B cell (primary cell): ENCODE data around the gene ARPC2. TPM values are rescaled to one million over a fixed set of nuclear protein-coding genes. Genes with fewer than 3 reads are reported as not detected.

Source experiments
- ATAC-seq: fragments of 200-7000 bp; cut with Tn5 transposase; one replicate; pipeline ENCODE4 v1.10.0; 2021; ENCODE audit warnings: low read depth, mild to moderate bottlenecking, moderate number of reproducible peaks, moderate library complexity
- CTCF ChIA-PET: fragments of 350-600 bp; sonication (Branson Sonifier 250); formaldehyde crosslinking; loops from one replicate; lab custom pipeline; 2021; ENCODE audit warnings: antibody characterized with exemption, inconsistent platforms; lab: Charles Lee
- POLR2A ChIA-PET: fragments of 350-600 bp; sonication (Branson Sonifier 250); formaldehyde crosslinking; loops from one replicate; lab custom pipeline; 2021; ENCODE audit warnings: antibody characterized with exemption; lab: Charles Lee
- DNase-seq: peaks from one replicate; pipeline ENCODE4 v3.0.0; 2013
- H2AFZ ChIP-seq: 2 replicates; pipeline ENCODE4 v1.6.1; 2012; ENCODE audit warnings: mild to moderate bottlenecking, low read depth, low read length; ENCODE audit not compliant: insufficient read depth, poor library complexity, severe bottlenecking
- H3K27ac ChIP-seq, 2 donors: 1 replicate in 1 of 2; 2 replicates in 1 of 2; pipeline ENCODE4 v1.5.1; 2012 to 2013; ENCODE audit warnings: low read length in 2 of 2, mild to moderate bottlenecking in 2 of 2, moderate library complexity in 1 of 2
- H3K27me3 ChIP-seq, 4 experiments: fragments of 200-600 bp in 1 of 4; sonication (generic) in 1 of 4; replicated peaks in 1 of 4; 1 replicate in 2 of 4; 2 replicates in 2 of 4; pipeline versions ENCODE4 v1.6.1 to v1.7.0; 2013 to 2016; ENCODE audit warnings: low read length in 3 of 4, mild to moderate bottlenecking in 2 of 4, mixed read lengths in 1 of 4, moderate library complexity in 1 of 4; ENCODE audit not compliant: insufficient read depth in 4 of 4, control insufficient read depth in 3 of 4; ENCODE audit errors: control extremely low read depth in 1 of 4
- H3K36me3 ChIP-seq, 2 experiments: replicated peaks in 1 of 2; 1 replicate in 1 of 2; 2 replicates in 1 of 2; pipeline versions ENCODE4 v1.6.1 to v1.7.1; 2013; ENCODE audit warnings: low read length in 1 of 2; ENCODE audit not compliant: insufficient read depth in 2 of 2, control insufficient read depth in 1 of 2; ENCODE audit errors: control extremely low read depth in 1 of 2, extremely low read depth in 1 of 2
- H3K4me1 ChIP-seq, 2 donors: fragments of 200-600 bp in 1 of 2; sonication (generic) in 1 of 2; 1 replicate in 1 of 2; 2 replicates in 1 of 2; pipeline versions ENCODE4 v1.5.1 to v1.6.1; 2013 to 2017; ENCODE audit warnings: low read length in 2 of 2; ENCODE audit not compliant: control insufficient read depth in 2 of 2, insufficient read depth in 2 of 2
- H3K4me2 ChIP-seq: replicated peaks from 2 replicates; pipeline ENCODE3; 2012; ENCODE audit warnings: mild to moderate bottlenecking, low read depth, low read length; ENCODE audit not compliant: poor library complexity, severe bottlenecking
- H3K4me3 ChIP-seq, 5 experiments: fragments of 200-600 bp in 1 of 5; sonication (generic) in 1 of 5; 1 replicate in 3 of 5; 2 replicates in 2 of 5; pipeline versions ENCODE4 v1.5.1 to v1.7.0; 2011 to 2016; ENCODE audit warnings: low read length in 4 of 5, mild to moderate bottlenecking in 4 of 5, low read depth in 2 of 5, control low read depth in 1 of 5, moderate library complexity in 1 of 5; ENCODE audit not compliant: insufficient read depth in 1 of 5; ENCODE audit errors: control extremely low read depth in 1 of 5, extremely low read depth in 1 of 5
- H3K79me2 ChIP-seq: fragments of 200-600 bp; sonication (generic); one replicate; pipeline ENCODE4 v1.6.0; 2016; ENCODE audit warnings: low read length; ENCODE audit not compliant: control insufficient read depth, insufficient read depth
- H3K9ac ChIP-seq: fragments of 200-600 bp; sonication (generic); 2 replicates; pipeline ENCODE4 v1.6.1; 2017; ENCODE audit warnings: mild to moderate bottlenecking, low read length, moderate library complexity
- H3K9me3 ChIP-seq, 3 donors: one replicate each; pipeline versions ENCODE4 v1.6.1 to v1.7.1; 2013; ENCODE audit warnings: low read length in 2 of 3; ENCODE audit not compliant: control insufficient read depth in 2 of 3, insufficient read depth in 1 of 3; ENCODE audit errors: control extremely low read depth in 1 of 3
- H4K20me1 ChIP-seq: 2 replicates; pipeline ENCODE4 v1.6.0; 2012; ENCODE audit warnings: mild to moderate bottlenecking, low read length; ENCODE audit not compliant: insufficient read depth, control insufficient read depth, poor library complexity, severe bottlenecking
- H3K27ac Mint-ChIP-seq: one replicate; pipeline ENCODE4 v1.8.0; 2021; ENCODE audit warnings: mixed read lengths
- H3K27me3 Mint-ChIP-seq: one replicate; pipeline ENCODE4 v1.8.0; 2021; ENCODE audit warnings: mixed read lengths
- H3K4me1 Mint-ChIP-seq: one replicate; pipeline ENCODE4 v1.8.0; 2021; ENCODE audit warnings: mixed read lengths
- H3K4me3 Mint-ChIP-seq: one replicate; pipeline ENCODE4 v1.8.0; 2021; ENCODE audit warnings: mixed read lengths
- H3K9me3 Mint-ChIP-seq: one replicate; pipeline ENCODE4 v1.8.0; 2022; ENCODE audit warnings: mixed read lengths; ENCODE audit not compliant: insufficient read depth
- EZH2 ChIP-seq: IDR thresholded peaks from 2 replicates; pipeline ENCODE4 v1.6.1; 2012; ENCODE audit warnings: borderline replicate concordance, low read depth, mild to moderate bottlenecking, moderate library complexity, low read length; ENCODE audit not compliant: insufficient read depth, poor library complexity, severe bottlenecking
- WGBS: methylation state at CpG from one replicate; pipeline ENCODE4 v1.1.5; 2013; ENCODE audit warnings: missing lambda C conversion rate; ENCODE audit not compliant: insufficient coverage; 5-methylcytosine and 5-hydroxymethylcytosine counted together
- intact Hi-C: fragments of 100-400 bp; cut with micrococcal nuclease; formaldehyde crosslinking; loops from one replicate; pipeline ENCODE4 v1.10.0; 2022
- polyA plus RNA-seq: library from polyadenylated mRNA; depleted of rRNA; stranded (reverse); fragments of >200 nt; gene quantifications from 2 replicates; pipeline ENCODE4 v1.2.3, GENCODE V29; 2012
- total RNA-seq, 2 donors: library from RNA; stranded (reverse); fragments of 120-200 nt in 1 of 2; gene quantifications; 1 replicate in 1 of 2; 2 replicates in 1 of 2; pipeline versions ENCODE4 v1.2.3 to v1.2.4, GENCODE V29; 2013 to 2022
- TF ChIP-seq, protein P1 (sequence below): fragments of 200-600 bp; IDR thresholded peaks from one replicate; pipeline ENCODE4 v1.8.0; 2022; ENCODE audit warnings: antibody characterized with exemption, mild to moderate bottlenecking

The ARPC2 gene
- total and polyA plus RNA-seq, 2 donors (not counting 1 experiment from before 2014, with no cell fraction given), result 314 to 343 TPM

DNA sequence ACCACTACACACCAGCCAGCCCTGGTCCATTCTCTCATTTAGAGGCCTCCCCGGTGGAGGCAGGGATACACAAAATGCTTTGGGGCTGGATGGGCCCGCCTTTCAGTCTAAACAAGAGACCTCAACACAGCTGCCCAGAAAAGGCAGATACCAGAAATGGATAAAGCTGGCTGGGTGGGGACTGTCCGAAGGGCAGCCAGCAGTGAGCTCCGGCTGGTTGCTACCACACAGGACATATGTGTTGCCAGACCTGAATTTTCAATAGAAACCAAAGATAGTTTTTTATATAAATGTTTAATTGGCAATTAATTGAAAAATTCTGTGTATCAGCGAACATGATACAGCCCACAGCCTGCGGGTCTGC is 45.2 kb downstream of the ARPC2 start:
- DNase-seq (no peak), ATAC-seq (no peak)
- CTCF ChIA-PET, result interaction anchor here (2.2 kb wide), 1 partner anchor 10 kb away, joined by 8 read pairs; no protein-coding TSS in a partner anchor
- Histone ChIP-seq H3K79me2 (peaks cover 24% of the 10 kb centered on the region), H3K4me1 (peaks cover 45 to 63% of the 10 kb centered on the region in 2 donors), H3K27me3 (no peaks in the 10 kb centered on the region), H2AFZ (no peak overlapping the region), H3K9me3 (no peaks in the 10 kb centered on the region), H3K36me3 (peaks cover 0 to 46% of the 10 kb centered on the region in 2 experiments), H3K9ac (no peak overlapping the region), H3K4me2 (peak overlapping the region; percentile 56), H3K27ac (no peak overlapping the region), H3K4me3 (no peak overlapping the region), H4K20me1 (peaks cover 38% of the 10 kb centered on the region)
- Mint-ChIP-seq H3K4me3 (no peak overlapping the region), H3K4me1 (peaks cover 62% of the 10 kb centered on the region), H3K27me3 (no peaks in the 10 kb centered on the region), H3K27ac (peak overlapping the region; percentile 67), H3K9me3 (no peaks in the 10 kb centered on the region)
- TF ChIP-seq, protein P1, sequence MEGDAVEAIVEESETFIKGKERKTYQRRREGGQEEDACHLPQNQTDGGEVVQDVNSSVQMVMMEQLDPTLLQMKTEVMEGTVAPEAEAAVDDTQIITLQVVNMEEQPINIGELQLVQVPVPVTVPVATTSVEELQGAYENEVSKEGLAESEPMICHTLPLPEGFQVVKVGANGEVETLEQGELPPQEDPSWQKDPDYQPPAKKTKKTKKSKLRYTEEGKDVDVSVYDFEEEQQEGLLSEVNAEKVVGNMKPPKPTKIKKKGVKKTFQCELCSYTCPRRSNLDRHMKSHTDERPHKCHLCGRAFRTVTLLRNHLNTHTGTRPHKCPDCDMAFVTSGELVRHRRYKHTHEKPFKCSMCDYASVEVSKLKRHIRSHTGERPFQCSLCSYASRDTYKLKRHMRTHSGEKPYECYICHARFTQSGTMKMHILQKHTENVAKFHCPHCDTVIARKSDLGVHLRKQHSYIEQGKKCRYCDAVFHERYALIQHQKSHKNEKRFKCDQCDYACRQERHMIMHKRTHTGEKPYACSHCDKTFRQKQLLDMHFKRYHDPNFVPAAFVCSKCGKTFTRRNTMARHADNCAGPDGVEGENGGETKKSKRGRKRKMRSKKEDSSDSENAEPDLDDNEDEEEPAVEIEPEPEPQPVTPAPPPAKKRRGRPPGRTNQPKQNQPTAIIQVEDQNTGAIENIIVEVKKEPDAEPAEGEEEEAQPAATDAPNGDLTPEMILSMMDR, result no peak
- no peak for TF ChIP-seq EZH2
- 93% methylated on average over 3 of the region's 6 CpGs for WGBS
- POLR2A ChIA-PET, result interaction anchor here (0.6 kb wide), 1 partner anchor 146 kb away, joined by 4 read pairs; no protein-coding TSS in a partner anchor
- intact Hi-C loops, result no loop called here

- H4K20me1 ChIP-seq, result peaks cover 35% of the 10 kb centered on the region
- no peak overlapping the region for H3K27ac ChIP-seq
- H3K4me1 ChIP-seq, result peaks cover 38 to 57% of the 10 kb centered on the region in 2 donors
- 94% methylated on average over 38 of the region's 39 CpGs for WGBS
- no peaks in the 10 kb centered on the region for H3K27me3 ChIP-seq
- Mint-ChIP-seq H3K4me1 (peaks cover 59% of the 10 kb centered on the region), H3K4me3 (no peak overlapping the region), H3K9me3 (no peaks in the 10 kb centered on the region), H3K27ac (no peak overlapping the region), H3K27me3 (no peaks in the 10 kb centered on the region)
- H3K9me3 ChIP-seq, result no peaks in the 10 kb centered on the region
- no peak overlapping the region for H2AFZ ChIP-seq
- TF ChIP-seq EZH2, result no peak
- TF ChIP-seq, protein P1, result no peak
- CTCF ChIA-PET, result interaction anchor here (2.2 kb wide), 1 partner anchor 9 kb away, joined by 8 read pairs; no protein-coding TSS in a partner anchor
- H3K79me2 ChIP-seq, result peaks cover 30% of the 10 kb centered on the region
- POLR2A ChIA-PET, result interaction anchor here (0.6 kb wide), 1 partner anchor 146 kb away, joined by 4 read pairs; no protein-coding TSS in a partner anchor
- H3K36me3 ChIP-seq, result peaks cover 0 to 51% of the 10 kb centered on the region in 2 experiments
- H3K4me3 ChIP-seq, result no peak overlapping the region
- intact Hi-C loops, result no loop called here
- ATAC-seq (no peak), DNase-seq (no peak)
- no peak overlapping the region for H3K4me2 ChIP-seq
- H3K9ac ChIP-seq, result no peak overlapping the region
Observed at GRCh38 chr2:218262631-218263586, 45.9 kb downstream of the ARPC2 start.
